GM12891 (cell line): ENCODE data around the gene MISP.

Source experiments
- PAX5 ChIP-seq: IDR thresholded peaks from 2 replicates; pipeline ENCODE4 v1.6.1; 2011; ENCODE audit warnings: low read length, moderate library complexity, mild to moderate bottlenecking; ENCODE audit not compliant: insufficient read depth, severe bottlenecking
- POLR2A ChIP-seq: IDR thresholded peaks from 2 replicates; pipeline ENCODE4 v1.6.1; 2011; ENCODE audit warnings: low read depth, low read length, control low read depth
- POLR2AphosphoS5 ChIP-seq: IDR thresholded peaks from 2 replicates; pipeline ENCODE4 v1.6.1; 2011; ENCODE audit warnings: low read depth, low read length, control low read depth
- SPI1 ChIP-seq: IDR thresholded peaks from 2 replicates; pipeline ENCODE4 v1.6.1; 2011; ENCODE audit warnings: low read depth, low read length, control low read depth
- TAF1 ChIP-seq: IDR thresholded peaks from 2 replicates; pipeline ENCODE4 v1.6.1; 2011; ENCODE audit warnings: low read depth, low read length, control low read depth

GRCh38 chr19:729965-730668 lies 20.8 kb upstream of the MISP start:
- no peak for TF ChIP-seq POLR2A
- TF ChIP-seq TAF1 = no peak
- no peak for TF ChIP-seq POLR2AphosphoS5
- no peak for TF ChIP-seq PAX5
- no peak for TF ChIP-seq SPI1
